Right cardiac atrium (tissue), 5 donors: ENCODE data around the gene MACROD2. TPM values are rescaled to one million over a fixed set of nuclear protein-coding genes. Genes with fewer than 3 reads are reported as not detected.

Experiments
- ATAC-seq, 2 donors: fragments of 200-7000 bp; cut with Tn5 transposase; one replicate each; pipeline versions ENCODE4 v1.8.0 to v1.9.1; 2020; ENCODE audit warnings: moderate library complexity in 2 of 2, mild to moderate bottlenecking in 1 of 2
- DNase-seq, 3 donors: peaks; one replicate each; pipeline ENCODE4 v3.0.0-alpha.2; 2020
- H3K27ac ChIP-seq: one replicate; pipeline ENCODE4 v1.5.1; 2013; ENCODE audit warnings: mild to moderate bottlenecking, low read length, control low read depth, moderate library complexity
- H3K27me3 ChIP-seq: one replicate; pipeline ENCODE4 v1.6.1; 2013; ENCODE audit not compliant: control insufficient read depth, insufficient read depth
- H3K4me1 ChIP-seq: one replicate; pipeline ENCODE4 v1.6.1; 2013; ENCODE audit warnings: low read length; ENCODE audit not compliant: control insufficient read depth, insufficient read depth
- H3K4me3 ChIP-seq: one replicate; pipeline ENCODE4 v1.5.1; 2013; ENCODE audit warnings: low read length, control low read depth
- H3K9me3 ChIP-seq: one replicate; pipeline ENCODE4 v1.6.1; 2013; ENCODE audit warnings: low read length; ENCODE audit not compliant: control insufficient read depth
- WGBS: extraction: QIAGEN DNeasy Blood & Tissue Kit; methylation state at CpG from one replicate; pipeline ENCODE4 v1.1.7; 2013; 5-methylcytosine and 5-hydroxymethylcytosine counted together
- intact Hi-C, 4 donors: fragments of 100-400 bp; cut with DNase I; formaldehyde crosslinking; loops; one replicate each; pipeline versions ENCODE4 v1.11.0 to v1.14.0; 2022 to 2023
- polyA plus RNA-seq: library from polyadenylated mRNA; stranded (reverse); fragments of 200-250 nt; gene quantifications from one replicate; pipeline ENCODE4 v1.2.3, GENCODE V29; 2013
- total RNA-seq, 4 donors: library from RNA; stranded (reverse); fragmentation: NEBNext Ultra II Directional; extraction: Animal tissue kit (Norgen Biotek cat#: 25700); gene quantifications; one replicate each; pipeline ENCODE4 v1.2.1, GENCODE V29; 2021
- donor health status: healthy with polysubstance abuse.
- donor health status: DM: no; HTN: yes; CAD: no.
- donor health status: DM: no; HTN: no; CAD: no.
- donor health status: DM: no; HTN: yes; CAD: no; lungs with severe emphysema.
- donor health status: DM: yes; HTN: yes; CAD: no.

The MACROD2 gene
- total and polyA plus RNA-seq, 5 donors: 0.61 to 4.4 (median 2.4) TPM

GRCh38 chr20:15676815-15677214, 1681.5 kb downstream of the MACROD2 start:
- H3K4me1 ChIP-seq: no peaks in the 10 kb centered on the region
- DNase-seq: no peak
- no peak overlapping the region for H3K4me3 ChIP-seq
- H3K27ac ChIP-seq: no peak overlapping the region
- no peak for ATAC-seq
- 83% methylated on average over 2 of the region's 2 CpGs for WGBS
- no peaks in the 10 kb centered on the region for H3K9me3 ChIP-seq
- intact Hi-C loops: no loop called here
- no peaks in the 10 kb centered on the region for H3K27me3 ChIP-seq

- DNase-seq (no peak), ATAC-seq (no peak)
- H3K9me3 ChIP-seq: no peaks in the 10 kb centered on the region
- no peaks in the 10 kb centered on the region for H3K4me1 ChIP-seq
- WGBS: 74% methylated on average over 2 of the region's 2 CpGs
- intact Hi-C loops: no loop called here
- H3K27me3 ChIP-seq: no peaks in the 10 kb centered on the region
- no peak overlapping the region for H3K27ac ChIP-seq
- no peak overlapping the region for H3K4me3 ChIP-seq
Observed at GRCh38 chr20:15682690-15683089, 1687.4 kb downstream of the MACROD2 start.

GRCh38 chr20:15692570-15692969, 1697.3 kb downstream of the MACROD2 start:
- DNase-seq: no peak
- no peaks in the 10 kb centered on the region for H3K9me3 ChIP-seq
- no peaks in the 10 kb centered on the region for H3K4me1 ChIP-seq
- no peaks in the 10 kb centered on the region for H3K27me3 ChIP-seq
- intact Hi-C loops: no loop called here
- no peak overlapping the region for H3K27ac ChIP-seq
- no peak for ATAC-seq
- 98% methylated on average over 1 of the region's 1 CpG for WGBS
- H3K4me3 ChIP-seq: no peak overlapping the region

GRCh38 chr20:15699431-15700146, 1704.3 kb downstream of the MACROD2 start:
- DNase-seq: peak in 1 of 3 donors; percentile 27
- Histone ChIP-seq H3K4me1 (no peaks in the 10 kb centered on the region), H3K4me3 (no peak overlapping the region), H3K27ac (no peak overlapping the region), H3K27me3 (no peaks in the 10 kb centered on the region), H3K9me3 (no peaks in the 10 kb centered on the region)
- 89% methylated on average over 15 of the region's 15 CpGs for WGBS
- intact Hi-C loops: loop anchor here in 1 of 4 donors (10.0 kb wide), 1 partner anchor 775 kb away; no protein-coding TSS in a partner anchor
- peak in 1 of 2 donors; percentile 32 for ATAC-seq

GRCh38 chr20:15700147-15700765, 1704.9 kb downstream of the MACROD2 start:
- H3K4me3 ChIP-seq: no peak overlapping the region
- no peak overlapping the region for H3K27ac ChIP-seq
- no peaks in the 10 kb centered on the region for H3K9me3 ChIP-seq
- no peaks in the 10 kb centered on the region for H3K27me3 ChIP-seq
- DNase-seq (no peak), ATAC-seq (no peak)
- 83% methylated on average over 16 of the region's 16 CpGs for WGBS
- intact Hi-C loops: loop anchor here in 1 of 4 donors (10.0 kb wide), 1 partner anchor 775 kb away; no protein-coding TSS in a partner anchor
- no peaks in the 10 kb centered on the region for H3K4me1 ChIP-seq

GRCh38 chr20:15702161-15702560, 1706.8 kb downstream of the MACROD2 start:
- WGBS: 49% methylated on average over 2 of the region's 2 CpGs
- ATAC-seq (no peak), DNase-seq (no peak)
- intact Hi-C loops: loop anchor here in 1 of 4 donors (10.0 kb wide), 1 partner anchor 773 kb away; no protein-coding TSS in a partner anchor
- H3K27ac ChIP-seq: no peak overlapping the region
- H3K27me3 ChIP-seq: no peaks in the 10 kb centered on the region
- no peaks in the 10 kb centered on the region for H3K9me3 ChIP-seq
- no peaks in the 10 kb centered on the region for H3K4me1 ChIP-seq
- no peak overlapping the region for H3K4me3 ChIP-seq

DNA sequence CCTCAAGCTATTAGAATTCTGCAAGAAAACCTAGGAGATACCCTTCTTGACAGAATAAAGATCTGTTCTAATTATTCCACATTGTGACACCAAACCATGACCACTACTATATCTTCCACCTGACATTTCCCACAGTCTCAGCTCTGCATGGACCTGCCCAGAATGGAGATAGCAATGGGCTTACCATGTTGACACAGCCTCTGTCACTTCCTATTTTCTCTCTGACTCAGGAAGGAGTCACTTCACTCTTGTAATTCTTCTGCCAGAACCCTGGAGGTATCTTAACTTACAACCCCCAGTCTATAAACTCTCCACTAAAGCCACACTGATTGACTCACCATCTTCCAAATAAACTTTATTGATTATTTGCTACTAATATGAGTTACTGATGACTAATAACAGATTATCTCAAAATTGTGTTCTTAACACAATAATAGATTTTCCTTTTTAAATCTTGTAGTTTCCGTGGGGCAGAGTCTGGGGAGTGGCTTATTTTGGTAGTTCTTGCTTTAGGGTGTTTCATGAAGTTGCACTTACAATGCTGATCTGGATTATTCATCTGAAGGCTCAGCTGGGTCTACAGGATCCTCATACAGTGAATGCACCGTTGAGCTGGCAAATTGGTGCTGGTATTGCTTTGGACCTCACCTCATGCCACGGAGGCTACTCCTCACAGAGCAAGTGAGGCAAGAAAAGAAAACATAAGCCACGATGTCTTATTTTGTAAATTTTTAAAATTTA, 1708.0 kb downstream of the MACROD2 start:
- H3K4me1 ChIP-seq: no peaks in the 10 kb centered on the region
- ATAC-seq: peak in 1 of 2 donors; percentile 96
- DNase-seq: no peak
- no peak overlapping the region for H3K27ac ChIP-seq
- no peak overlapping the region for H3K4me3 ChIP-seq
- no peaks in the 10 kb centered on the region for H3K27me3 ChIP-seq
- no peaks in the 10 kb centered on the region for H3K9me3 ChIP-seq
- intact Hi-C loops: loop anchor here in 1 of 4 donors (10.0 kb wide), 1 partner anchor 771 kb away; no protein-coding TSS in a partner anchor
- WGBS: 83% methylated on average over 4 of the region's 4 CpGs

DNA sequence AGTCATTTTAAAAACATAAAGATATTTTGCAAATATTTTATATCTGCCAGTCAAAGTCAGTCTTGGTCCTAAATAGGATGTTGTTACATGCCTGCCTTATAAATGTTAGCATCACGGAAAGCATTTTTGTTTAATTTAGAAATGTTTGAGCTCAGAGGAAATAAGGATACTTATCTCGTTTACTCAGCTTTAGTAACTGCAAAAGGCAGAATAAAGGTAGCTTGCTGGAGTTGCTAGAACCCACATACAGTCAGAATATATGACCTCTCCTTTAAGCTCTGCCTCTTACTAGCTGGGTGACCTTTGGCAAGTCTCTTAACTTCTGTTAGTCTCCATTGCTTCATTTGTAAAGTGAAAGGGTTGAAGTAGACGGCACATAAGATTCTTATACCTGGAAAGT, 1710.7 kb downstream of the MACROD2 start:
- no peaks in the 10 kb centered on the region for H3K4me1 ChIP-seq
- intact Hi-C loops: loop anchor here in 1 of 4 donors (10.0 kb wide), 1 partner anchor 769 kb away; no protein-coding TSS in a partner anchor
- H3K4me3 ChIP-seq: no peak overlapping the region
- no peaks in the 10 kb centered on the region for H3K27me3 ChIP-seq
- DNase-seq (no peak), ATAC-seq (peak in 1 of 2 donors; percentile 45)
- H3K27ac ChIP-seq: no peak overlapping the region
- 60% methylated on average over 3 of the region's 3 CpGs for WGBS
- no peaks in the 10 kb centered on the region for H3K9me3 ChIP-seq

DNA sequence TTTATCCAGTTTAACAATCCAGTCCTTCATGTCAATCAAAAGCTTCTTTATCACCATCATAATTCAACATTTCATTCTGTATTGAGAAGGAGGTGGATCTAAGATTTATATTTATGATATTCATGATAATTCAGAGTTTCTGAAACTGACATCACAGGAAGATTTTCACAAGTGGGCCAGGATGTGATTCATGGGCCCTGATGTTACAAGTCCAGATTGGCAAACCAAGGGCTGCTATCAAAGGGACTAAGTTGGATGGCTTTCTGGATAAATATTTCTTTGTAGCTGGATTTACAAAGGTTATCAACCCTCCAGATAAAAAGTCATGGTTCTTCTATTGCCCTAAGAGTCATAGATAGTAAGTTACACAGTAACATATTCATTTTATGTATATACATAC, 1711.4 kb downstream of the MACROD2 start:
- DNase-seq (no peak), ATAC-seq (peak in 1 of 2 donors; percentile 22)
- Histone ChIP-seq H3K9me3 (no peaks in the 10 kb centered on the region), H3K4me3 (no peak overlapping the region), H3K27me3 (no peaks in the 10 kb centered on the region), H3K27ac (no peak overlapping the region), H3K4me1 (no peaks in the 10 kb centered on the region)
- intact Hi-C loops: loop anchor here in 1 of 4 donors (10.0 kb wide), 1 partner anchor 768 kb away; no protein-coding TSS in a partner anchor

GRCh38 chr20:15708984-15709598, 1713.8 kb downstream of the MACROD2 start:
- Histone ChIP-seq H3K4me3 (no peak overlapping the region), H3K27me3 (no peaks in the 10 kb centered on the region), H3K27ac (no peak overlapping the region), H3K4me1 (no peaks in the 10 kb centered on the region), H3K9me3 (no peaks in the 10 kb centered on the region)
- ATAC-seq (peak in 1 of 2 donors; percentile 38), DNase-seq (peak; percentile 36 to 81 (median 73))
- intact Hi-C loops: loop anchor here in 1 of 4 donors (10.0 kb wide), 1 partner anchor 766 kb away; no protein-coding TSS in a partner anchor
- WGBS: 57% methylated on average over 9 of the region's 9 CpGs
